Measurements from ENCODE around the gene C5orf22.

DNA sequence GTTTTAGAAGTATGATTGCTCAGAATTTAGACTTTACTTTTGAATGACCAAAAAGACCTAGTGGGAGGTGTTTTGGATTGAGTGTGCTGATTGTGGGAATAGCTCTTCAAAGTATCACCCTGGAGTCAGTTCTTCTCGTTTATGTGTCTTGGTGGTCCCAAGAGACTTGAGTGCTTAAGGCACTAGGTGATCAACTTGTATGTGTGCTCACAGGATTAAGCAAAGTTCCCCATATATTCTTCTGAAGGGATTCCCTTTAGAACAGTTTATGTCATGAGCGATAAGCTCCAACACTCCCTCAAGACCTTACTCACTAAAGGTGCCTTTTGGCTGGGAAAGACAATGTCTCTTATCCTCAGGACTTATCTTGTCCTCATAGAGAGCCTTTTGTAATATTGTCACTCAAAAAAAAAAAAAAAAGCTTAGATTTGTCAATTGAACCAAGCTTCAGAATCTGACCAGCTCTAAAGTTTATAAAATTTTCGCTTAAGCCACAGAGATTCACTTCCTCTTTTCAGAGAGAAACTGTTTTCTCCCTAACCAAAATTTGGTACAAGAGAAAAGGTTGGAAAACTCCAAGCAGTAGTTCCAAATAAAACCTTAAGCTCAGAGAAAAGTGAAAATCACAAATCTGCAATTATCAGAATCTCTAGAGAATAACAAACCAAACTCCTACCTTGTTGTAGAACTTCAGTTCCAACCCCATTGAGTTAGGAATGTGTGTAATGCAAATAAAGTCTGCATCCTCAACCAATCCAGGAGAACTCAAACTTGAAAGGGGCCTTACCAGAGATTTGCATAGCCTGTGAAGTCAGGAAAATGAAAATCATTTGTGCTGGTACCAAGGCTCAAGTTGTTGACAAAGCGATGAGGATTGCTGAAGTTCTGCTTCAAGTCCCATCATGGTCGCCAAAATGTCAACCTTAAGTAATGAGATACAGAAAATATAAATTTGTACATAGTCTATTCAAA is 66.8 kb downstream of the C5orf22 start:
- TF ChIP-seq, protein P1, sequence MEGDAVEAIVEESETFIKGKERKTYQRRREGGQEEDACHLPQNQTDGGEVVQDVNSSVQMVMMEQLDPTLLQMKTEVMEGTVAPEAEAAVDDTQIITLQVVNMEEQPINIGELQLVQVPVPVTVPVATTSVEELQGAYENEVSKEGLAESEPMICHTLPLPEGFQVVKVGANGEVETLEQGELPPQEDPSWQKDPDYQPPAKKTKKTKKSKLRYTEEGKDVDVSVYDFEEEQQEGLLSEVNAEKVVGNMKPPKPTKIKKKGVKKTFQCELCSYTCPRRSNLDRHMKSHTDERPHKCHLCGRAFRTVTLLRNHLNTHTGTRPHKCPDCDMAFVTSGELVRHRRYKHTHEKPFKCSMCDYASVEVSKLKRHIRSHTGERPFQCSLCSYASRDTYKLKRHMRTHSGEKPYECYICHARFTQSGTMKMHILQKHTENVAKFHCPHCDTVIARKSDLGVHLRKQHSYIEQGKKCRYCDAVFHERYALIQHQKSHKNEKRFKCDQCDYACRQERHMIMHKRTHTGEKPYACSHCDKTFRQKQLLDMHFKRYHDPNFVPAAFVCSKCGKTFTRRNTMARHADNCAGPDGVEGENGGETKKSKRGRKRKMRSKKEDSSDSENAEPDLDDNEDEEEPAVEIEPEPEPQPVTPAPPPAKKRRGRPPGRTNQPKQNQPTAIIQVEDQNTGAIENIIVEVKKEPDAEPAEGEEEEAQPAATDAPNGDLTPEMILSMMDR (IDR thresholded peaks at IDR 0.05) = no peak
- no peak for TF ChIP-seq POLR2A (IDR thresholded peaks at IDR 0.05)

Data from ovary (tissue), 3 donors.